ENCODE data around the gene CDK12. TPM values are rescaled to one million over a fixed set of nuclear protein-coding genes. Genes with fewer than 3 reads are reported as not detected.
"Not testable (repeated sequence)": the region's sequence is repeated elsewhere in the genome, so short reads cannot be mapped to it uniquely, and the experiment has no call there.

CDK12 gene
- total and polyA plus RNA-seq, 9 donors: 17.8 to 65.9 (median 47.9) TPM

GRCh38 chr17:39461926-39462569, 762 bp downstream of the CDK12 start:
- Histone ChIP-seq H3K27me3 (no peaks in the 10 kb centered on the region), H3K4me1 (ENCODE audit: insufficient read depth) (peaks cover 3% of the 10 kb centered on the region), H3K27ac (peak overlapping the region; percentile 84 to 88), H3K9me3 (no peaks in the 10 kb centered on the region), H3K4me3 (peak overlapping the region; percentile 79), H3K36me3 (no peaks in the 10 kb centered on the region)
- intact Hi-C loops (cut with DNase I): no loop called here
- 0 to 1% (median 0%) methylated on average over 34 of the region's 34 CpGs for WGBS, 3 donors
- no peak for DNase-seq
- TF ChIP-seq EP300 (IDR thresholded peaks at IDR 0.05): no peak
- TF ChIP-seq POLR2A (IDR thresholded peaks at IDR 0.05): no peak
- TF ChIP-seq CTCF (IDR thresholded peaks at IDR 0.05): no peak

- no peaks in the 10 kb centered on the region for H3K36me3 ChIP-seq
- peak overlapping the region; percentile 79 for H3K4me3 ChIP-seq
- H3K27ac ChIP-seq: no peak overlapping the region
- WGBS, 3 donors: 1% methylated on average over 26 to 28 of the region's 28 CpGs
- TF ChIP-seq EP300 (IDR thresholded peaks at IDR 0.05): no peak
- TF ChIP-seq POLR2A (IDR thresholded peaks at IDR 0.05): no peak
- no peak for TF ChIP-seq CTCF (IDR thresholded peaks at IDR 0.05)
- DNase-seq: no peak
- H3K9me3 ChIP-seq: no peaks in the 10 kb centered on the region
- intact Hi-C loops (cut with DNase I): no loop called here
- no peaks in the 10 kb centered on the region for H3K27me3 ChIP-seq
- H3K4me1 ChIP-seq (ENCODE audit: insufficient read depth): peaks cover 3% of the 10 kb centered on the region
Observed at GRCh38 chr17:39462631-39463375, 1.5 kb downstream of the CDK12 start.

GRCh38 chr17:39464639-39465181, 3.4 kb downstream of the CDK12 start:
- 71 to 79% (median 73%) methylated on average over 11 of the region's 11 CpGs for WGBS, 3 donors
- H3K4me1 ChIP-seq (ENCODE audit: insufficient read depth): not testable (repeated sequence)

DNA sequence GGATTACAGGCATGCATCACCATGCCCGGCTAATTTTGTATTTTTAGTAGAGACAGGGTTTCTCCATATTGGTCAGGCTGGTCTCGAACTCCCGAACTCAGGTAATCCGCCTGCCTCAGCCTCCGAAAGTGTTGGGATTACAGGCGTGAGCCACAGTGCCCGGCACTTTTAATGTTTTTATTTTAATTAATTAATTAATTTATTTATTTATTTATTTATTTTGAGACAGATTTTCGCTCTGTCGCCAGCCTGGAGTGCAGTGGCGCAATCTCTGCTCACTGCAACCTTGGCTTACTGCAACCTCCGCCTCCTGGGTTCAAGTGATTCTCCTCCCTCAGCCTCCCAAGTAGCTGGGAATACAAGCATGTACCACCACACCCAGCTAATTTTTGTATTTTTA, 7.3 kb downstream of the CDK12 start:
- H3K27me3 ChIP-seq; H3K27ac ChIP-seq; H3K9me3 ChIP-seq; H3K36me3 ChIP-seq; DNase-seq; intact Hi-C loops (cut with DNase I); H3K4me1 ChIP-seq (ENCODE audit: insufficient read depth); H3K4me3 ChIP-seq: not testable (repeated sequence)
- 95 to 96% (median 96%) methylated on average over 11 of the region's 11 CpGs for WGBS, 3 donors

More at GRCh38 chr17:39464639-39465181, 3.4 kb downstream of the CDK12 start:
- peak overlapping the region; percentile 79 for H3K4me3 ChIP-seq
- DNase-seq; H3K27ac ChIP-seq; H3K27me3 ChIP-seq; H3K9me3 ChIP-seq; intact Hi-C loops (cut with DNase I); H3K36me3 ChIP-seq: not testable (repeated sequence)

DNA sequence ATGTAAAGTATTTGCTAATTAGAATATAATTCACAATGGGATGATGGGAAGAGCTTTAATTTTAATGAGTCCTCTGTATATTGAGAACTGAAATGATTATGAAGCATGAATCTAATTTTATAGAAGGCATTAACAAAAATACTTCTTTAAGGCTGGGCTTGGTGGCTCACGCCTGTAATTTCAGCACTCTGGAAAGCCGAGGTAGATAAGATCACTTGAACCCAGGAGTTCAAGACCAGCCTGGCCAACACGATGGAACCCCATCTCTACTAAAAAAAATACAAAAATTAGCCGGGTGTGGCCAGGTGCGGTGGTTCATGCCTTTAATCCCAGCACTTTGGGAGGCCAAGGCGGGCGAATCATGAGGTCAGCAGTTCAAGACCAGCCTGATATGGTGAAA, 12.0 kb downstream of the CDK12 start:
- WGBS, 3 donors: 91 to 97% (median 91%) methylated on average over 7 of the region's 7 CpGs
- H3K27ac ChIP-seq: no peak overlapping the region
- no peak overlapping the region for H3K4me3 ChIP-seq
- no peak for DNase-seq
- H3K36me3 ChIP-seq: no peaks in the 10 kb centered on the region
- intact Hi-C loops (cut with DNase I): no loop called here
- no peaks in the 10 kb centered on the region for H3K9me3 ChIP-seq
- H3K27me3 ChIP-seq: no peaks in the 10 kb centered on the region
- H3K4me1 ChIP-seq (ENCODE audit: insufficient read depth): no peaks in the 10 kb centered on the region
- TF ChIP-seq CTCF (IDR thresholded peaks at IDR 0.05) (no peak), POLR2A (IDR thresholded peaks at IDR 0.05) (no peak), EP300 (IDR thresholded peaks at IDR 0.05) (no peak)

DNA sequence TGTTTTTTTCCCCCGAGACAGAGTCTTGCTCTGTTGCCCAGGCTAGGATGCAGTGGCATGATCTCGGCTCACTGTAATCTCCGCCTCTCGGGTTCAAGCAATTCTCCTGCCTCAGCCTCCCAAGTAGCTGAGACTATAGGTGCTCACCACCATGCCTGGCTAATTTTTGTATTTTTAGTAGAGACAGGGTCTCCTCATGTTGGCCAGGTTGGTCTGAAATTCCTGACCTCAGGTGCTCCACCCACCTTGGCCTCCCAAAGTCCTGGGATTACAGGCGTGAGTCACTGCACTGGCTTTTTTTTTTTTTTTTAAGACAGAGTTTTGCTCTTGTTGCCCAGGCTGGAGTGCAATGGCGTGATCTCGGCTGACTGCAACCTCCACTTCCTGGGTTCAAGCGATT, 18.3 kb downstream of the CDK12 start:
- intact Hi-C loops (cut with DNase I); H3K27me3 ChIP-seq; H3K36me3 ChIP-seq; H3K4me3 ChIP-seq; H3K27ac ChIP-seq; H3K9me3 ChIP-seq; DNase-seq; H3K4me1 ChIP-seq (ENCODE audit: insufficient read depth): not testable (repeated sequence)
- 91 to 94% (median 93%) methylated on average over 8 of the region's 8 CpGs for WGBS, 3 donors

All from ovary (tissue), 9 donors.